B cell (primary cell): ENCODE data around the gene TECPR2. TPM values are rescaled to one million over a fixed set of nuclear protein-coding genes. Genes with fewer than 3 reads are reported as not detected.
"Not testable (repeated sequence)": the region's sequence is repeated elsewhere in the genome, so short reads cannot be mapped to it uniquely, and the experiment has no call there.

ENCODE experiments used
- ATAC-seq: fragments of 200-7000 bp; cut with Tn5 transposase; one replicate; pipeline ENCODE4 v1.10.0; 2021; ENCODE audit warnings: low read depth, mild to moderate bottlenecking, moderate number of reproducible peaks, moderate library complexity
- CTCF ChIA-PET: fragments of 350-600 bp; sonication (Branson Sonifier 250); formaldehyde crosslinking; loops from one replicate; lab custom pipeline; 2021; ENCODE audit warnings: antibody characterized with exemption, inconsistent platforms; lab: Charles Lee
- POLR2A ChIA-PET: fragments of 350-600 bp; sonication (Branson Sonifier 250); formaldehyde crosslinking; loops from one replicate; lab custom pipeline; 2021; ENCODE audit warnings: antibody characterized with exemption; lab: Charles Lee
- DNase-seq: peaks from one replicate; pipeline ENCODE4 v3.0.0; 2013
- H2AFZ ChIP-seq: 2 replicates; pipeline ENCODE4 v1.6.1; 2012; ENCODE audit warnings: mild to moderate bottlenecking, low read depth, low read length; ENCODE audit not compliant: insufficient read depth, poor library complexity, severe bottlenecking
- H3K27ac ChIP-seq, 2 donors: 1 replicate in 1 of 2; 2 replicates in 1 of 2; pipeline ENCODE4 v1.5.1; 2012 to 2013; ENCODE audit warnings: low read length in 2 of 2, mild to moderate bottlenecking in 2 of 2, moderate library complexity in 1 of 2
- H3K27me3 ChIP-seq, 4 experiments: fragments of 200-600 bp in 1 of 4; sonication (generic) in 1 of 4; replicated peaks in 1 of 4; 1 replicate in 2 of 4; 2 replicates in 2 of 4; pipeline versions ENCODE4 v1.6.1 to v1.7.0; 2013 to 2016; ENCODE audit warnings: low read length in 3 of 4, mild to moderate bottlenecking in 2 of 4, mixed read lengths in 1 of 4, moderate library complexity in 1 of 4; ENCODE audit not compliant: insufficient read depth in 4 of 4, control insufficient read depth in 3 of 4; ENCODE audit errors: control extremely low read depth in 1 of 4
- H3K36me3 ChIP-seq, 2 experiments: replicated peaks in 1 of 2; 1 replicate in 1 of 2; 2 replicates in 1 of 2; pipeline versions ENCODE4 v1.6.1 to v1.7.1; 2013; ENCODE audit warnings: low read length in 1 of 2; ENCODE audit not compliant: insufficient read depth in 2 of 2, control insufficient read depth in 1 of 2; ENCODE audit errors: control extremely low read depth in 1 of 2, extremely low read depth in 1 of 2
- H3K4me1 ChIP-seq, 2 donors: fragments of 200-600 bp in 1 of 2; sonication (generic) in 1 of 2; 1 replicate in 1 of 2; 2 replicates in 1 of 2; pipeline versions ENCODE4 v1.5.1 to v1.6.1; 2013 to 2017; ENCODE audit warnings: low read length in 2 of 2; ENCODE audit not compliant: control insufficient read depth in 2 of 2, insufficient read depth in 2 of 2
- H3K4me2 ChIP-seq: replicated peaks from 2 replicates; pipeline ENCODE3; 2012; ENCODE audit warnings: mild to moderate bottlenecking, low read depth, low read length; ENCODE audit not compliant: poor library complexity, severe bottlenecking
- H3K4me3 ChIP-seq, 5 experiments: fragments of 200-600 bp in 1 of 5; sonication (generic) in 1 of 5; 1 replicate in 3 of 5; 2 replicates in 2 of 5; pipeline versions ENCODE4 v1.5.1 to v1.7.0; 2011 to 2016; ENCODE audit warnings: low read length in 4 of 5, mild to moderate bottlenecking in 4 of 5, low read depth in 2 of 5, control low read depth in 1 of 5, moderate library complexity in 1 of 5; ENCODE audit not compliant: insufficient read depth in 1 of 5; ENCODE audit errors: control extremely low read depth in 1 of 5, extremely low read depth in 1 of 5
- H3K79me2 ChIP-seq: fragments of 200-600 bp; sonication (generic); one replicate; pipeline ENCODE4 v1.6.0; 2016; ENCODE audit warnings: low read length; ENCODE audit not compliant: control insufficient read depth, insufficient read depth
- H3K9ac ChIP-seq: fragments of 200-600 bp; sonication (generic); 2 replicates; pipeline ENCODE4 v1.6.1; 2017; ENCODE audit warnings: mild to moderate bottlenecking, low read length, moderate library complexity
- H3K9me3 ChIP-seq, 3 donors: one replicate each; pipeline versions ENCODE4 v1.6.1 to v1.7.1; 2013; ENCODE audit warnings: low read length in 2 of 3; ENCODE audit not compliant: control insufficient read depth in 2 of 3, insufficient read depth in 1 of 3; ENCODE audit errors: control extremely low read depth in 1 of 3
- H4K20me1 ChIP-seq: 2 replicates; pipeline ENCODE4 v1.6.0; 2012; ENCODE audit warnings: mild to moderate bottlenecking, low read length; ENCODE audit not compliant: insufficient read depth, control insufficient read depth, poor library complexity, severe bottlenecking
- H3K27ac Mint-ChIP-seq: one replicate; pipeline ENCODE4 v1.8.0; 2021; ENCODE audit warnings: mixed read lengths
- H3K27me3 Mint-ChIP-seq: one replicate; pipeline ENCODE4 v1.8.0; 2021; ENCODE audit warnings: mixed read lengths
- H3K4me1 Mint-ChIP-seq: one replicate; pipeline ENCODE4 v1.8.0; 2021; ENCODE audit warnings: mixed read lengths
- H3K4me3 Mint-ChIP-seq: one replicate; pipeline ENCODE4 v1.8.0; 2021; ENCODE audit warnings: mixed read lengths
- H3K9me3 Mint-ChIP-seq: one replicate; pipeline ENCODE4 v1.8.0; 2022; ENCODE audit warnings: mixed read lengths; ENCODE audit not compliant: insufficient read depth
- CTCF ChIP-seq: fragments of 200-600 bp; IDR thresholded peaks from one replicate; pipeline ENCODE4 v1.8.0; 2022; ENCODE audit warnings: antibody characterized with exemption, mild to moderate bottlenecking
- EZH2 ChIP-seq: IDR thresholded peaks from 2 replicates; pipeline ENCODE4 v1.6.1; 2012; ENCODE audit warnings: borderline replicate concordance, low read depth, mild to moderate bottlenecking, moderate library complexity, low read length; ENCODE audit not compliant: insufficient read depth, poor library complexity, severe bottlenecking
- WGBS: methylation state at CpG from one replicate; pipeline ENCODE4 v1.1.5; 2013; ENCODE audit warnings: missing lambda C conversion rate; ENCODE audit not compliant: insufficient coverage; 5-methylcytosine and 5-hydroxymethylcytosine counted together
- intact Hi-C: fragments of 100-400 bp; cut with micrococcal nuclease; formaldehyde crosslinking; loops from one replicate; pipeline ENCODE4 v1.10.0; 2022
- polyA plus RNA-seq: library from polyadenylated mRNA; depleted of rRNA; stranded (reverse); fragments of >200 nt; gene quantifications from 2 replicates; pipeline ENCODE4 v1.2.3, GENCODE V29; 2012
- total RNA-seq, 2 donors: library from RNA; stranded (reverse); fragments of 120-200 nt in 1 of 2; gene quantifications; 1 replicate in 1 of 2; 2 replicates in 1 of 2; pipeline versions ENCODE4 v1.2.3 to v1.2.4, GENCODE V29; 2013 to 2022

Gene TECPR2
- total and polyA plus RNA-seq, 2 donors (not counting 1 experiment from before 2014, with no cell fraction given) = 4.7 to 10.8 TPM

DNA sequence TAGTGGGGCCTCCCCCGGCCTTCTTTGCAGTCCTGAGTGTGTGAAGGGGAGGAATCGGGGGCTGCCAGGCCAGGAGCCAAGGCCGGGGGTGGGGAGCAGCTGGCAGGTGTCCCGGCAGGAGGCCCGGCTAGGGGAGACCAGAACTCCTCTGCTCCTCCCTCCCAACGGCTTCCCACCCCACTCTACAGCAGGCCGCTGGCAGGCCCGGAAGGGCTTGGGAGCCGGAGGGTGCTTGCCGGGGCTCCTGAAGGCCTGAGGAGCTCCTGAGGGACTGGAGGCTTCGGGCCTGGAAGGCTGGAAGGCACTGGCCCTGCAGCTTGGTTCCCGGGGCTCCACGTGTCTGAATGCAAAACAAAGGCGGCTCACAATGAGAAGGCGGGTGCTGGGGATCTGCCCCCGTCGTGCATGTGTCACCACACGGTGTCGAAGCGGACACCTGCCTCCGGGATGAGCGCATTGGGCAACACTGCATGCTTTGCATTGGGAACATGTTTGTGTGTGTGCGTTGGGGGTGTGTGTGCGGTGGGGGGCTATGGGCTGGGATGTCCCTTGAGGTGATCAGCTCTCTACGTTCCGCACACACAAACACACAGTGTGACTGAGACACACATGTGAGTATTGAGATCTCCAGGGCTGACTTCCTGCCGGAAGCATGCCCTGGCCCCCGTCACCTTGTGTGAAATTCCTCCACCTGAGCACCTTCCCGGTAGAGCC lies 177.7 kb downstream of the TECPR2 start:
- Histone ChIP-seq H3K27me3 (peaks cover 0 to 17% (median 11%) of the 10 kb centered on the region in 4 experiments), H3K27ac (no peak overlapping the region), H3K9ac (no peak overlapping the region), H2AFZ (no peak overlapping the region), H3K4me3 (no peak overlapping the region), H4K20me1 (no peaks in the 10 kb centered on the region), H3K4me1 (peaks cover 14 to 23% of the 10 kb centered on the region in 2 donors), H3K79me2 (no peaks in the 10 kb centered on the region), H3K36me3 (no peaks in the 10 kb centered on the region), H3K4me2 (no peak overlapping the region), H3K9me3 (peaks cover 0 to 8% (median 0%) of the 10 kb centered on the region in 3 donors)
- Mint-ChIP-seq H3K4me1 (peaks cover 4% of the 10 kb centered on the region), H3K9me3 (no peaks in the 10 kb centered on the region), H3K27me3 (peaks cover 17% of the 10 kb centered on the region), H3K27ac (no peak overlapping the region), H3K4me3 (no peak overlapping the region)
- DNase-seq = no peak
- WGBS = 79% methylated on average over 18 of the region's 29 CpGs
- no peak for ATAC-seq
- CTCF ChIA-PET = interaction anchor here (1.2 kb wide), 1 partner anchor 9 kb away, joined by 3 read pairs; no protein-coding TSS in a partner anchor
- POLR2A ChIA-PET = interaction anchor here (1.0 kb wide), 1 partner anchor 66 kb away, joined by 7 read pairs; no protein-coding TSS in a partner anchor
- intact Hi-C loops = no loop called here
- TF ChIP-seq CTCF = no peak
- no peak for TF ChIP-seq EZH2

GRCh38 chr14:102541029-102541491 lies 178.3 kb downstream of the TECPR2 start:
- peaks cover 23% of the 10 kb centered on the region for H3K27me3 Mint-ChIP-seq
- ATAC-seq, H3K36me3 ChIP-seq, H3K4me3 ChIP-seq, H3K9ac ChIP-seq, H3K27ac Mint-ChIP-seq, intact Hi-C loops, DNase-seq, H3K9me3 Mint-ChIP-seq, H3K4me2 ChIP-seq, H4K20me1 ChIP-seq, H3K4me1 Mint-ChIP-seq, H3K4me3 Mint-ChIP-seq, H3K27ac ChIP-seq, H3K9me3 ChIP-seq, H2AFZ ChIP-seq, H3K79me2 ChIP-seq: not testable (repeated sequence)
- ChIA-PET CTCF (interaction anchor here (1.2 kb wide), 1 partner anchor 8 kb away, joined by 3 read pairs; no protein-coding TSS in a partner anchor), POLR2A (interaction anchor here (1.0 to 1.1 kb wide), 2 partner anchors 8 to 65 kb away, joined by 6 to 7 read pairs; no protein-coding TSS in a partner anchor)
- WGBS = 95% methylated on average over 9 of the region's 14 CpGs
- H3K4me1 ChIP-seq = peaks cover 18 to 26% of the 10 kb centered on the region in 2 donors
- peaks cover 0 to 23% (median 16%) of the 10 kb centered on the region in 4 experiments for H3K27me3 ChIP-seq
